ENCODE data around the gene ST6GALNAC2. TPM values are rescaled to one million over a fixed set of nuclear protein-coding genes. Genes with fewer than 3 reads are reported as not detected.
"Not testable (repeated sequence)": the region's sequence is repeated elsewhere in the genome, so short reads cannot be mapped to it uniquely, and the experiment has no call there.

The ST6GALNAC2 gene
- total RNA-seq: not detected

- ChIA-PET POLR2A (interaction anchor here (0.8 kb wide), 1 partner anchor 29 kb away, joined by 3 read pairs; no protein-coding TSS in a partner anchor), CTCF (interaction anchor here (0.6 to 1.7 kb wide), 8 partner anchors 16 to 80 kb away, joined by 3 to 11 read pairs (median 4); no protein-coding TSS in a partner anchor)
Observed at GRCh38 chr17:76585649-76586593, at the start of gene ST6GALNAC2. TSS of gene ST6GALNAC2 (minus strand) at chr17:76585860. CDS start at chr17:76585808, 52 bp downstream.

- ChIA-PET CTCF (interaction anchor here (0.6 kb wide), 1 partner anchor 46 kb away, joined by 3 read pairs; no protein-coding TSS in a partner anchor), POLR2A (interaction anchor here (0.7 kb wide), 1 partner anchor 1002 kb away, joined by 3 read pairs; no protein-coding TSS in a partner anchor)
Observed at GRCh38 chr17:76635039-76635438, 49.4 kb upstream of the ST6GALNAC2 start.

- CTCF ChIA-PET: no interaction called here
- POLR2A ChIA-PET: no interaction called here
Observed at GRCh38 chr17:76633628-76634328, 48.1 kb upstream of the ST6GALNAC2 start.

- POLR2A ChIA-PET: no interaction called here
Observed at GRCh38 chr17:76631821-76632565, 46.3 kb upstream of the ST6GALNAC2 start.

GRCh38 chr17:76630151-76630550 lies 44.5 kb upstream of the ST6GALNAC2 start:
- POLR2A ChIA-PET: no interaction called here
- CTCF ChIA-PET: interaction anchor here (2.0 kb wide), 1 partner anchor 107 kb away, joined by 4 read pairs; no protein-coding TSS in a partner anchor

More at GRCh38 chr17:76631821-76632565, 46.3 kb upstream of the ST6GALNAC2 start:
- CTCF ChIA-PET: no interaction called here

- CTCF ChIA-PET: interaction anchor here (1.4 kb wide), 1 partner anchor 54 kb away, joined by 3 read pairs; no protein-coding TSS in a partner anchor
- POLR2A ChIA-PET: no interaction called here
Observed at GRCh38 chr17:76627510-76627909, 41.9 kb upstream of the ST6GALNAC2 start.

GRCh38 chr17:76626442-76626841 lies 40.8 kb upstream of the ST6GALNAC2 start:
- CTCF ChIA-PET: interaction anchor here (6.6 kb wide), 1 partner anchor 103 kb away, joined by 57 read pairs; no protein-coding TSS in a partner anchor

GRCh38 chr17:76625496-76625895 lies 39.8 kb upstream of the ST6GALNAC2 start:
- ChIA-PET POLR2A (no interaction called here), CTCF (interaction anchor here (1.1 to 6.6 kb wide), 4 partner anchors 10 to 102 kb away, joined by 3 to 57 read pairs (median 4); no protein-coding TSS in a partner anchor)

More at GRCh38 chr17:76626442-76626841, 40.8 kb upstream of the ST6GALNAC2 start:
- POLR2A ChIA-PET: no interaction called here

GRCh38 chr17:76623271-76624146 lies 37.8 kb upstream of the ST6GALNAC2 start:
- POLR2A ChIA-PET: no interaction called here
- CTCF ChIA-PET: interaction anchor here (0.5 to 6.6 kb wide), 31 partner anchors 10 to 444 kb away, joined by 3 to 57 read pairs (median 4); partner anchors contain the start of genes MXRA7 and ST6GALNAC2

GRCh38 chr17:76617838-76618237 lies 32.2 kb upstream of the ST6GALNAC2 start:
- ChIA-PET CTCF (interaction anchor here (1.0 kb wide), 1 partner anchor 95 kb away, joined by 4 read pairs; no protein-coding TSS in a partner anchor), POLR2A (no interaction called here)

GRCh38 chr17:76614912-76615617 lies 29.4 kb upstream of the ST6GALNAC2 start:
- ChIA-PET POLR2A (interaction anchor here (0.7 kb wide), 1 partner anchor 47 kb away, joined by 3 read pairs; no protein-coding TSS in a partner anchor), CTCF (interaction anchor here (0.9 kb wide), 1 partner anchor 10 kb away, joined by 3 read pairs; no protein-coding TSS in a partner anchor)

GRCh38 chr17:76614064-76614759 lies 28.6 kb upstream of the ST6GALNAC2 start:
- CTCF ChIA-PET: interaction anchor here (1.0 kb wide), 1 partner anchor 10 kb away, joined by 4 read pairs; no protein-coding TSS in a partner anchor
- POLR2A ChIA-PET: not testable (repeated sequence)

- CTCF ChIA-PET: interaction anchor here (1.0 kb wide), 1 partner anchor 11 kb away, joined by 4 read pairs; no protein-coding TSS in a partner anchor
Observed at GRCh38 chr17:76612977-76613851, 27.6 kb upstream of the ST6GALNAC2 start.

GRCh38 chr17:76612465-76612864 lies 26.8 kb upstream of the ST6GALNAC2 start:
- ChIA-PET POLR2A (no interaction called here), CTCF (interaction anchor here (1.2 kb wide), 2 partner anchors 13 to 17 kb away, joined by 3 read pairs; no protein-coding TSS in a partner anchor)

More at GRCh38 chr17:76612977-76613851, 27.6 kb upstream of the ST6GALNAC2 start:
- POLR2A ChIA-PET: no interaction called here

- ChIA-PET POLR2A (no interaction called here), CTCF (interaction anchor here (1.2 kb wide), 2 partner anchors 14 to 17 kb away, joined by 3 read pairs; no protein-coding TSS in a partner anchor)
Observed at GRCh38 chr17:76611758-76612157, 26.1 kb upstream of the ST6GALNAC2 start.

All from activated CD8-positive, alpha-beta memory T cell treated with anti-CD3 and anti-CD28 coated beads for 36 hours (primary cell).